Inflammatory macrophage (primary cell): ENCODE measurements around the gene ANGPTL2.
"Not testable (repeated sequence)": the region's sequence is repeated elsewhere in the genome, so short reads cannot be mapped to it uniquely, and the experiment has no call there.

Experiments
- DNase-seq, 2 donors: peaks; one replicate each; pipeline ENCODE4 v3.0.0-alpha.2; 2020 to 2022

Gene ANGPTL2

DNA sequence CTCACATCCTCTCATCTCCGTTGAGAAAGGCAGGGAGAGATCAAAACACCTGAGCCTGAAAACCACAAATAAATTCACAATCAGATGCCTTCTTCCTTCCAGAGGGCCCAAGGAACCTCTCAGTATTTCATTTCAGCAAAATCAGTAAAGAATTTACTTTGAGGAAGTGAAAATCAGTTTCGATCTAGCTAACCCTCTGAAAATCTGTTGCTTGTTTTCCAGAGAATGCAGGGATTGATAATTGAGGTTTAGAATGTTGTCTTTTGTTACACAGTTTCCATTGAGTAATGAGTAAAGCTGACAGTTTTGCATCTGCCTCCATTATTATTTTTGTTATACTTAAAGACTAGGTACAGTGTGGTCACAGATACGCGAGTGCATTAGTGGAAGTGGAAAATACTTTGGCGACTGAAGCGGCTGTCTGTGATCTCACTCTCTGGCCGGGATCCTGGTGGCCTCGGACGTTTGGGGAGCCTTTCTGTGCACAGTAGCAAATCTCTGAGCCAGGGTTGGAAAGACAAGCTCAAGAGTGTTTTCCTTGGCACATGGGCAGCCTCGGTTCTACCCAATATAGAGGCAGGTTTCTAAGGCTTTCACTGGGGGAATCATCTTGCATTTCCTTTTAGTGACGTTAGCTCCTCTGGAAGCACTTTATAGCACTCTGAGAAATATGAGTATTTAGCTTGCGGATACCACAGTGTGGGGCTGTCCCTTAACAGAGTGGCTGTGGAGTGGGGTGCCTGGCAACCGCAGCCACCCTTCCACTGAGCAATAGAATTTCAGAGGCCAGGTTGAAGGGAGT lies 32.2 kb upstream of the ANGPTL2 start:
- peak; percentile 25 to 49 for DNase-seq

GRCh38 chr9:127154003-127154389 lies 31.6 kb upstream of the ANGPTL2 start:
- no peak for DNase-seq

DNA sequence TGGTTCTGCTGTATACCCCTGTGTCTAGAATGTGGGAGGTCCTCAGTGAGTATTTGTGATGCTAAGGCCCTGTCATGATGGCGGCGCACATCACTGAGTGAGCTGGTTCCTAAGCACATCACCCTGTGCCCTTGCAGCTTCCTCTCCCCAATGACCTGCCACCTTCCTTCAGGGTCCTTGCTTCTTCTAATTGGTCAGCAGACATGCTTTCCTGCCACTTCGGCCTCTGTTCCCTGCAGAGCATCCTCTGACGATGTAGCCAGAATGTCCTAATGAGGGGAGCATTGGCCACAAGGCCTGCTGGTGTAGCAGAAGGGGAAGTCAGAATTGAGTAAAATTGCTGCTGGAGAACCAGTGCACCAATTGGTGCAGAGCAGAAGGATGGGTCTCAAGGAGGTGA lies 31.1 kb upstream of the ANGPTL2 start:
- DNase-seq, result peak; percentile 21 to 51

- DNase-seq, result no peak
These were observed 27.3 kb upstream of the ANGPTL2 start for GRCh38 chr9:127149463-127150390.

DNA sequence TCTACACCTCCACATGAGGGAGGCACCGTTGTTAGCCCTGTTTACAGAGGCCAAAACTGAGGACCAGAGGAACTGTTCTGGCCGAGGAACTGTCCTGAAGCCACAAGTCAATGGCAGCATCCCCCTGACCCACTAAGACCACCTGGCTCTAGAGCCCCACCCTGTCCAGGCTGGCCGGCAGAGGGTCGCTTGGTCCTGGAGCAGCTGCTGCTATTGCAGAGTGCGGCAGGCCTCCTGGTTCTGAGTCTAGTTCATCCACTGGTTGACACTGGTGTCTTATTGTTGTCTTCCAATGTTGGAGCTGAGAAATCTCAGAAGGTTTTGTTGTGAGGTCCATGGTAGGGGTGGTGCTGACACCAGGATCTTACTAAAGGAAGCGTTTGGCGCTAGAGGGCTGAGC lies 26.6 kb upstream of the ANGPTL2 start:
- DNase-seq, result no peak

DNA sequence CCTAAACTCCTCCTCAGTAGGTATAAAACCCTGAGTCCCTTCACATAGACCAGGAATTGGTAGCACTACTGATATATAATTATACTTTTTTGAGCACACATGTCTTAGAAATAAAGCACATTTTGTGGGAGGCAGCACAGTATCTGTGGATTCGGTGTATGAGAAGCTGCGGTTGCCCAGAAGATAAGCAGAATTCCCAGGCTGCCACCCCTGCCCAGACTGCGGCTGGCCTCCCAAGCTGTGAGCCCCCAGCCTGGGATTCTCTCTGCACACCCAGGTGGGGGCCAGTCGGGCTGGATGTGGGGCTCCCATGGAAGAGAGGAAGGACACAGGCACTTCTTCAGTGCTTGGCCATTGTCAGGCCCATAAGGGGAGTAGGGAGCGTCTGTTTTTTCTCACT lies 25.6 kb upstream of the ANGPTL2 start:
- DNase-seq, result no peak

GRCh38 chr9:127147251-127147650 lies 24.8 kb upstream of the ANGPTL2 start:
- DNase-seq, result no peak

- DNase-seq, result not testable (repeated sequence)
These were observed 24.4 kb upstream of the ANGPTL2 start for GRCh38 chr9:127146841-127147240.

DNA sequence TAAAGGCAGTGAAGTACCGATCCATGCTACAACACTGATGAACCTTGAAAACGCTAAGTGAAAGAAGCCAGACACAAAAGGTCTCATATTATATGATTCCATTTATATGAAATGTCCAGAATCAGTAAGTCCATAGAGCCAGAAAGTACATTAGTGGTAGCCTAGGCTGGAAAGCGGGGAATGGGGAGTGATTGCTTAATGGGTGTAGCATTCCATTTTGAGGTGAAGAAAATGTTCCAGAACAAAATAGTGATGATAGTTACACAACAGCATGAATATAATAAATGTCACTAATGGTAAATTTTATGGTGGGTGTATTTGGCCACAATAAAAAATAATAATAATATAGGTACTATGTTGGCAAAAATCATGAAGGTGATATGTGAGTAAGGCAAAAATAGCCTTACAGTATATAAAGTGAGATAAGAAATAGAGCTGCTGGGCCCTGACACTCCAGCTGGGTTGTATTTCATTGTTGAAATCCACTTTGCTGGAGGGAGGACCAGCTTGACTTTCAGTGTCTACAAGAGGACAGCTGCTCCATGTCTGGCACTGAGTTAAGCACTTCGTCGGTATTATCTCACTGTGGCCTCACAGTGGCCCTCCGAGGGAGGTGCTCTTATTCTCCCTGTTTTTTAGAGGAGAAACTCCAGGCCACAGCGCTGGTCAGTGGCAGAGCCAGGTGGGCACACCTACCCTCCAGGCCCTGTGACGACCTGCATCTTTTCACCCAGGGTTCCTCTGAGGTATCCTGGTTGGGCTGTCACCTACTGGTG lies 22.4 kb upstream of the ANGPTL2 start:
- DNase-seq, result no peak

- no peak for DNase-seq
These were observed 21.6 kb upstream of the ANGPTL2 start for GRCh38 chr9:127143920-127144465.

- no peak for DNase-seq
These were observed 20.6 kb upstream of the ANGPTL2 start for GRCh38 chr9:127142931-127143464.

GRCh38 chr9:127142291-127142690 lies 19.9 kb upstream of the ANGPTL2 start:
- DNase-seq, result no peak

DNA sequence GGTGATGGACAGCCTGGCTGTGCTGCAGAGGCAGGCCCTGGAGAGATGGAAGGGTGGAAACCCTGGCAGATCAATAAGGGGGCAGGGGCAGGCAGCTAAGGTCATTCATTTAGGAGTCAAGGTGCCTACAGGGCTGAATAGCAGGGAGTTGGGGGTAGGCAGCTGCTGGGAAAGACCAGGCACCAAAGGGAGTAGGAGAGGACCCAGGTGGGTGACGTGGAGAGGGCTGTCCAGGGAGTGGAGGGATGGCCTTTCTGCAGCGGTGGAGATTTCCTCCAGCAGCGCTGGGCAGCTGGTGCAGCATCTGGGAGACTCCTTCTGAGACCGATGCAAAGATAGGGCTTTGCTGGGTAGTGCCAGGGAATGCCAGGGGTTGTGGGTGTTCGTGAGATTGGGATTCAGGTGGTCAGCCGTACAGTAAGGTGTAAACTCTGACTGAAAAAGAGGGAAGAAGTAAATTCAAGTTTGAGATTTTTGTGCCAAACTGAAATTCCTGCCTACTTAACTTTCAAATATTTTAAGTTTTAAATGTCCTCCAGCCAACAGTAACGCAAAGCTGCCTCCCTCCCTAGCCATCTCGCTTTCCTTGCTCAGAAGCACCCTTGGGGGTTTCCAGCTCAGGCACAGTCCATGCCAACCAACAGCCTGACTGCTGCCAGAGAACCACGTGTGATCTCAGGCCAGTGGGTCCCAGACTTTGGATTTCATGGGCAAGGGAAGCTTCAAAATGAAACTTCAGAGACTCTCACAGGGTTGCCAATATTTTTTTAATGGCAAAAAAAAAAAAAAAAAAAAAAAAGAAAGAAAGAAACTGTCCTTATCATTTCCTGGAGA lies 18.6 kb upstream of the ANGPTL2 start:
- no peak for DNase-seq

DNA sequence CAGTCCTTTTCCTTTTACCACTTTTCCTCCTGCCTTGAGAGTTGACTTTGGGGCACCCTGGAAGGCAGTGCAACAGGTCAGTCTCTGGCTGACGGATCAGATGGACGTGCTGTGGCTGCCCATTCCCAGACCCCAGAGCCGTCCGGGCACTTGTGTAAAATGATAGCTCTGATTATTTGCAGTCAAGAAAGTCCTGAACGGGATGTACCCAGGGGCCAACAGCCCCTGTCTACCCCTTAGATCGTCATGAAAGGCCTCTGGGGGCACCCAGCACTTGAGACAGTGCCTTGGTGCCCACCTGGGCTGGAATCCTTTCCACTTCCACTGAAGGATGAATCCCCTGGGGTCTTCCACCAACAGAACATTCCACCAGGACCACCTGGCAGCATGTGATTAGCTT lies 17.7 kb upstream of the ANGPTL2 start:
- no peak for DNase-seq

GRCh38 chr9:127139775-127140174 lies 17.3 kb upstream of the ANGPTL2 start:
- no peak for DNase-seq

- no peak for DNase-seq
These were observed 16.8 kb upstream of the ANGPTL2 start for GRCh38 chr9:127139071-127139731.

DNA sequence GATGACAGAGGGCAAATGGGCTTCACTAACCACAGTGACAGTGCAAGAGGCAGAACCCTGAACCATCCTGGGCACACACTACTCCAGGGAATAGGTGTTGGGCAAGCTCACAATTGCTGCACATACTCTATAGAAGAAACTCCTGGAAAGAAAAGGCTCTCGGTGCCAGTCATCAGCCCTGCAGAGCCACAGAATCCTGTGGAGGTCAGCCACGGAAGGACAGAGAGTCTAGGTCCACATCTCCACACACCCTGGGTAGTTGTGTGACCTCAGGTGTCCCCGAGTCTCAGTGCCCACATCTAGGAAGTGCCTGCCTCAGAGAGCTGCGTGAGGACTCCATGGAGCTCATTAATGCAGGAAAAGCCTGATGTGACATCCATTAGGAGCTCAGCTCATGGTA lies 16.0 kb upstream of the ANGPTL2 start:
- no peak for DNase-seq

- DNase-seq, result no peak
These were observed 15.4 kb upstream of the ANGPTL2 start for GRCh38 chr9:127137640-127138360.

DNA sequence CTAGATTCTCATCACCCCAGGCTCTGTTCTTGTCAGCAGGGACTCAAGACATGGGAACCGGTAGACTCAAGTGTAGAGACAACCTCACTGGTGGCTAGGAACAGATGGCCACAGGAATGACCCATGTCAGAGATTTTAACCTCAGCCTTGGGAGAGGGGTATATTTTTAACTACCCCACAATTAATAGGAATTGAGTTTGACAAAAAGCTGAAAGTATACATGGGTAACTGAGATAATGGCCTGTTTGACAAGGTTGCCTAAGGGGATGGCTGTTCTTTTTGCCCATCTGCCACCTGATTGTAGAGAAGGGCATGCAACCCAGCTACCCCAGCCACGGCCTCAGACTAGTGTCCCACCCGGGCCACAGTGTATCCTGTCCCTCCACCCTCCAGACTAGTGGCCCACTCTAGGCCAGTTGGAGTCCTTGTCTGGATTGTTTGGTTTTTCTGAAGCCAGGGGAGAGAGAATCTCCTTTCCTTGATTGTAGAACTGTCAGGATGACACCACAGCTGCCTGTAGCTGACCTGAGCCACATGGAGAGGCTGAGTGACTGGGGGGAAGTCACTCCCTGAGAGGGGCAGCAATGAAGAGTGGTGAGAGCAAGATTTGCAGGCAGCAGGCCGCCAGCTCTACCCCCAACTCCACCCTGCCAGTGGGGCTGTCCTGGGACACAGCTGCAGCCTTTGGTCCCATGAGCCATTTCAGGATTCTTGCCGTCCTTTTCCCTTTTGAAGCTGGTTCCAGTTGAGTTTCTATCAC lies 14.6 kb upstream of the ANGPTL2 start:
- no peak for DNase-seq
